ENCODE data around the gene SBF2. TPM values are rescaled to one million over a fixed set of nuclear protein-coding genes. Genes with fewer than 3 reads are reported as not detected.

Gene SBF2
- total and polyA plus RNA-seq, 9 of the 15 experiments (the other 6 are each of a cell fraction or from before 2014, with no cell fraction given), result 0.80 to 9.5 (median 5.0) TPM

DNA sequence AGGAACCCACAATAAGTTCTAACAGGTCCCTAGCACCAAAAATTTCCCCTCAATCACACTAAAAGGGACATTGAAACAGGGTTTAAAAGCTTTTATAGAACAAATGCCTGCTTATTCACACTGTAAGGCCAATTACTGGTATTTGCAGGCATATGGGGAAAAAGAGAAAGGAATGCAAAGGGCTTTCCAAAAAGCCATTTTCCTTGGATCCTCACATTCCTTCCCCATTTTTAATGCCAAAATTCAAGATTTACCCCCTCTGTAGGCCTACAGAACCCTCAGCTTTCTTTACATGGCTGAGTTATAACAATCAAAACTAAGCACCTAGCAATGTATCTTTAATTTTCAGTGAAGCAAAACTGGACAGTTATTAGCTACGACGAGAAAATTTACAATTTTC is 102.0 kb downstream of the SBF2 start (continued):
- TF ChIP-seq GTF2E2 (tag; IDR thresholded peaks at IDR 0.05) (no peak), SREBF1 (IDR thresholded peaks at IDR 0.05; ENCODE audit: borderline replicate concordance, low read depth, low read length) (no peak), ETV6 (IDR thresholded peaks at IDR 0.05; ENCODE audit: borderline replicate concordance in 1 of 2, low read depth in 2 of 2, low read length in 1 of 2) (no peak), ETV6 (CRISPR knock-in tag; IDR thresholded peaks at IDR 0.05; ENCODE audit: borderline replicate concordance) (no peak), KHSRP (IDR thresholded peaks at IDR 0.05) (no peak)

DNA sequence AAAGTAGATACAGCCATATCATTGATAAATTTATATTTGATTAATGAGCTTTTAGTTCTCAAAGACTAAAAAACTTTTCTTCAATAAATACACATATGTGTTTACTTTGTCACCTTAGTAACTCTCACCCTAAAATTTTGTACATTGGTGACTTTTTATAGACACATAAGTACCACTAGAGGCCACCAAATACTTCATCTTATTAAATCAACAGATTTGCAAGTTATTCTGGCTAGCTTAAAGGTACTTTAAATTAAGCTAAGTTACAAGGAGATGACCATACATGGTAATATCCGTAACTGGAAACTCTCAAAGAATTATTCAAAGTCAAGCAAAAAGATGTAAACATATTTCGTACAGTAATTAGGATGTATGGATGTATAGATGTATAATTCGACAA is 112.2 kb downstream of the SBF2 start:
- TF ChIP-seq, protein P1, sequence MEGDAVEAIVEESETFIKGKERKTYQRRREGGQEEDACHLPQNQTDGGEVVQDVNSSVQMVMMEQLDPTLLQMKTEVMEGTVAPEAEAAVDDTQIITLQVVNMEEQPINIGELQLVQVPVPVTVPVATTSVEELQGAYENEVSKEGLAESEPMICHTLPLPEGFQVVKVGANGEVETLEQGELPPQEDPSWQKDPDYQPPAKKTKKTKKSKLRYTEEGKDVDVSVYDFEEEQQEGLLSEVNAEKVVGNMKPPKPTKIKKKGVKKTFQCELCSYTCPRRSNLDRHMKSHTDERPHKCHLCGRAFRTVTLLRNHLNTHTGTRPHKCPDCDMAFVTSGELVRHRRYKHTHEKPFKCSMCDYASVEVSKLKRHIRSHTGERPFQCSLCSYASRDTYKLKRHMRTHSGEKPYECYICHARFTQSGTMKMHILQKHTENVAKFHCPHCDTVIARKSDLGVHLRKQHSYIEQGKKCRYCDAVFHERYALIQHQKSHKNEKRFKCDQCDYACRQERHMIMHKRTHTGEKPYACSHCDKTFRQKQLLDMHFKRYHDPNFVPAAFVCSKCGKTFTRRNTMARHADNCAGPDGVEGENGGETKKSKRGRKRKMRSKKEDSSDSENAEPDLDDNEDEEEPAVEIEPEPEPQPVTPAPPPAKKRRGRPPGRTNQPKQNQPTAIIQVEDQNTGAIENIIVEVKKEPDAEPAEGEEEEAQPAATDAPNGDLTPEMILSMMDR (IDR thresholded peaks at IDR 0.05 in 2 of 3, conservative IDR thresholded peaks at IDR 0.05 in 1 of 3; ENCODE audit: insufficient read depth in 2 of 3, low read depth in 1 of 3, low read length in 3 of 3), result peak in 1 of 3 experiments; percentile 34; a peak in 2 of 6 replicates
- TF ChIP-seq PCBP1 (IDR thresholded peaks at IDR 0.05; ENCODE audit: low read depth, low read length, poor library complexity, severe bottlenecking), result no peak
- TF ChIP-seq, protein P2, sequence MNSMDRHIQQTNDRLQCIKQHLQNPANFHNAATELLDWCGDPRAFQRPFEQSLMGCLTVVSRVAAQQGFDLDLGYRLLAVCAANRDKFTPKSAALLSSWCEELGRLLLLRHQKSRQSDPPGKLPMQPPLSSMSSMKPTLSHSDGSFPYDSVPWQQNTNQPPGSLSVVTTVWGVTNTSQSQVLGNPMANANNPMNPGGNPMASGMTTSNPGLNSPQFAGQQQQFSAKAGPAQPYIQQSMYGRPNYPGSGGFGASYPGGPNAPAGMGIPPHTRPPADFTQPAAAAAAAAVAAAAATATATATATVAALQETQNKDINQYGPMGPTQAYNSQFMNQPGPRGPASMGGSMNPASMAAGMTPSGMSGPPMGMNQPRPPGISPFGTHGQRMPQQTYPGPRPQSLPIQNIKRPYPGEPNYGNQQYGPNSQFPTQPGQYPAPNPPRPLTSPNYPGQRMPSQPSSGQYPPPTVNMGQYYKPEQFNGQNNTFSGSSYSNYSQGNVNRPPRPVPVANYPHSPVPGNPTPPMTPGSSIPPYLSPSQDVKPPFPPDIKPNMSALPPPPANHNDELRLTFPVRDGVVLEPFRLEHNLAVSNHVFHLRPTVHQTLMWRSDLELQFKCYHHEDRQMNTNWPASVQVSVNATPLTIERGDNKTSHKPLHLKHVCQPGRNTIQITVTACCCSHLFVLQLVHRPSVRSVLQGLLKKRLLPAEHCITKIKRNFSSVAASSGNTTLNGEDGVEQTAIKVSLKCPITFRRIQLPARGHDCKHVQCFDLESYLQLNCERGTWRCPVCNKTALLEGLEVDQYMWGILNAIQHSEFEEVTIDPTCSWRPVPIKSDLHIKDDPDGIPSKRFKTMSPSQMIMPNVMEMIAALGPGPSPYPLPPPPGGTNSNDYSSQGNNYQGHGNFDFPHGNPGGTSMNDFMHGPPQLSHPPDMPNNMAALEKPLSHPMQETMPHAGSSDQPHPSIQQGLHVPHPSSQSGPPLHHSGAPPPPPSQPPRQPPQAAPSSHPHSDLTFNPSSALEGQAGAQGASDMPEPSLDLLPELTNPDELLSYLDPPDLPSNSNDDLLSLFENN (IDR thresholded peaks at IDR 0.05; ENCODE audit: low read depth in 2 of 2, low read length in 2 of 2), result no peak
- TF ChIP-seq HDAC6 (IDR thresholded peaks at IDR 0.05; ENCODE audit: low read depth, low read length), result no peak
- TF ChIP-seq SRF (CRISPR knock-in tag; IDR thresholded peaks at IDR 0.05), result peak; percentile 38 to 57; a peak in 1 of 4 replicates
- peak; percentile 37 for TF ChIP-seq RFX1 (IDR thresholded peaks at IDR 0.05)
- Histone ChIP-seq H3K4me2 (ENCODE audit: insufficient read depth, low read length) (no peak overlapping the region), H3K4me1 (replicated peaks in 1 of 2; ENCODE audit: control insufficient read depth in 2 of 2, insufficient read depth in 2 of 2, low read length in 2 of 2) (no peaks in the 10 kb centered on the region; a peak in 1 of 5 replicates), H3K9me1 (ENCODE audit: control insufficient read depth, insufficient read depth, low read length) (no peaks in the 10 kb centered on the region), H3K9me3 (replicated peaks; ENCODE audit: control insufficient read depth, insufficient read depth, low read depth, low read length) (no peaks in the 10 kb centered on the region), H2AFZ (ENCODE audit: low read depth, low read length) (no peak overlapping the region), H3K79me2 (ENCODE audit: control insufficient read depth, insufficient read depth, low read length) (no peaks in the 10 kb centered on the region), H3K9ac (ENCODE audit: insufficient read depth in 1 of 2, low read depth in 2 of 2, low read length in 2 of 2) (no peak overlapping the region), H3K27ac (ENCODE audit: extremely low read depth, low read depth, low read length) (no peak overlapping the region), H3K4me3 (no peak overlapping the region), H3K36me3 (ENCODE audit: control insufficient read depth, insufficient read depth, low read length) (no peaks in the 10 kb centered on the region), H3K27me3 (ENCODE audit: control insufficient read depth in 2 of 2, insufficient read depth in 2 of 2, low read length in 2 of 2) (no peaks in the 10 kb centered on the region), H4K20me1 (replicated peaks; ENCODE audit: control insufficient read depth, insufficient read depth, low read length) (no peaks in the 10 kb centered on the region)
- no peak for ATAC-seq
- DNase-seq (ENCODE audit: extremely low read depth in 1 of 4, low spot score in 3 of 4), result no peak
- in situ Hi-C loops (cut with MboI), result no loop called here
- intact Hi-C loops (cut with micrococcal nuclease), result loop anchor here (10.0 kb wide), 1 partner anchor 57 kb away; no protein-coding TSS in a partner anchor
- 8% methylated on average over 3 of the region's 3 CpGs for WGBS (ENCODE audit: insufficient coverage, low coverage, missing lambda C conversion rate)
- CTCF ChIA-PET (ENCODE audit: low intra/inter-chr PET ratio), result interaction anchor here (0.7 to 1.1 kb wide), 2 partner anchors 141 to 185 kb away, joined by 3 to 6 read pairs; no protein-coding TSS in a partner anchor
- POLR2A ChIA-PET, result no interaction called here
- no TSS peak for BruUV-seq (replicated peaks)
- no peak for FAIRE-seq
